Fibroblast of the aortic adventitia (primary cell): ENCODE data around the gene POLR3G. TPM values are rescaled to one million over a fixed set of nuclear protein-coding genes. Genes with fewer than 3 reads are reported as not detected.

ENCODE experiments used
- DNase-seq: peaks from one replicate; pipeline ENCODE4 v3.0.0-alpha.2; 2010; ENCODE audit warnings: low read depth
- H3K4me3 ChIP-seq: 2 replicates; pipeline ENCODE4 v1.5.1; 2011; ENCODE audit warnings: low read depth, mild to moderate bottlenecking, control low read depth, low read length, moderate library complexity
- total RNA-seq: library from RNA; depleted of rRNA; stranded (reverse); fragments of >200 nt; gene quantifications from 2 replicates; pipeline ENCODE4 v1.2.3, GENCODE V29; 2012; ENCODE audit warnings: low replicate concordance
- TF ChIP-seq, protein P1 (sequence below): IDR thresholded peaks from 2 replicates; pipeline ENCODE4 v1.5.1; 2011; ENCODE audit warnings: mild to moderate bottlenecking, low read length, control low read depth, inconsistent platforms; ENCODE audit not compliant: insufficient read depth

POLR3G gene
- total RNA-seq, 1 donor, result 6.7 TPM

DNA sequence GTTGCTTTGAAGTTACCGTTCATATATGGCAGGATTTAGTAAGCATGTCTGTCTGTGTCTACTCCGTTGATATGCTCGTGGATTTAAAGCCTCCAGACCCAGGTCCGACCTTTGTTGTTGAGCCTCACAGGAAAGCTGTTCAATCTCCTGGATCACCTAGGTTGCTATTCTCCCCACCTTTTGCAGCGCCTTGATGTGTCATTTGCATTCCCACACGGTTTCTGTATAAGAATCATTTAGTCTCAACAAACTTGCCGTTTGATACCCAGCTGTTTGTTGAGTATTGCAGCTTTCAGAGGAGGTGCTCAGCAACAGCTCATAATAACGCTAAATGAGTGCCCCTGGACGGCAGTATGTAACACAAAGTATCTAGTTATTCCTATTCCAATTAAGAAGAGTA is 82.7 kb downstream of the POLR3G start:
- H3K4me3 ChIP-seq, result no peak overlapping the region
- no peak for DNase-seq
- TF ChIP-seq, protein P1, sequence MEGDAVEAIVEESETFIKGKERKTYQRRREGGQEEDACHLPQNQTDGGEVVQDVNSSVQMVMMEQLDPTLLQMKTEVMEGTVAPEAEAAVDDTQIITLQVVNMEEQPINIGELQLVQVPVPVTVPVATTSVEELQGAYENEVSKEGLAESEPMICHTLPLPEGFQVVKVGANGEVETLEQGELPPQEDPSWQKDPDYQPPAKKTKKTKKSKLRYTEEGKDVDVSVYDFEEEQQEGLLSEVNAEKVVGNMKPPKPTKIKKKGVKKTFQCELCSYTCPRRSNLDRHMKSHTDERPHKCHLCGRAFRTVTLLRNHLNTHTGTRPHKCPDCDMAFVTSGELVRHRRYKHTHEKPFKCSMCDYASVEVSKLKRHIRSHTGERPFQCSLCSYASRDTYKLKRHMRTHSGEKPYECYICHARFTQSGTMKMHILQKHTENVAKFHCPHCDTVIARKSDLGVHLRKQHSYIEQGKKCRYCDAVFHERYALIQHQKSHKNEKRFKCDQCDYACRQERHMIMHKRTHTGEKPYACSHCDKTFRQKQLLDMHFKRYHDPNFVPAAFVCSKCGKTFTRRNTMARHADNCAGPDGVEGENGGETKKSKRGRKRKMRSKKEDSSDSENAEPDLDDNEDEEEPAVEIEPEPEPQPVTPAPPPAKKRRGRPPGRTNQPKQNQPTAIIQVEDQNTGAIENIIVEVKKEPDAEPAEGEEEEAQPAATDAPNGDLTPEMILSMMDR, result no peak

DNA sequence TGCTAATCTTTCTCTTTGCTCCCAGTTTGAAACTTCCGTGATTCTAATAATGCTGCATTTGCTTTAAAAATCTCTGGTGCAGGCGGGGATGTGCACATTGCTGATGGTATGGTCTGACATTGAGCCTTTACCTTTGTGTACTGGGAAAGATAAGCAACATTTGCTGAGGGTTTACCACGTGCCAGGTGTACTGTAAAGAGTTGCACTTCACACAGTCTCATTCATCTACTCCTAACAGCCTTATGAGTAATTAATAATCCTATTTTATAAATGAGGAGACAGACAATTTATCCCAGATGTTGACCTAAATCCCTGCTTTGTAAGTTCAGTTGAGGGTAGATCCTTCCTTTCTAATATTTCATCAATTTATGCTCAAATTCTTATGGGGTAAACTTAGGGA is 83.2 kb downstream of the POLR3G start:
- H3K4me3 ChIP-seq, result no peak overlapping the region
- no peak for DNase-seq
- TF ChIP-seq, protein P1, result no peak

DNA sequence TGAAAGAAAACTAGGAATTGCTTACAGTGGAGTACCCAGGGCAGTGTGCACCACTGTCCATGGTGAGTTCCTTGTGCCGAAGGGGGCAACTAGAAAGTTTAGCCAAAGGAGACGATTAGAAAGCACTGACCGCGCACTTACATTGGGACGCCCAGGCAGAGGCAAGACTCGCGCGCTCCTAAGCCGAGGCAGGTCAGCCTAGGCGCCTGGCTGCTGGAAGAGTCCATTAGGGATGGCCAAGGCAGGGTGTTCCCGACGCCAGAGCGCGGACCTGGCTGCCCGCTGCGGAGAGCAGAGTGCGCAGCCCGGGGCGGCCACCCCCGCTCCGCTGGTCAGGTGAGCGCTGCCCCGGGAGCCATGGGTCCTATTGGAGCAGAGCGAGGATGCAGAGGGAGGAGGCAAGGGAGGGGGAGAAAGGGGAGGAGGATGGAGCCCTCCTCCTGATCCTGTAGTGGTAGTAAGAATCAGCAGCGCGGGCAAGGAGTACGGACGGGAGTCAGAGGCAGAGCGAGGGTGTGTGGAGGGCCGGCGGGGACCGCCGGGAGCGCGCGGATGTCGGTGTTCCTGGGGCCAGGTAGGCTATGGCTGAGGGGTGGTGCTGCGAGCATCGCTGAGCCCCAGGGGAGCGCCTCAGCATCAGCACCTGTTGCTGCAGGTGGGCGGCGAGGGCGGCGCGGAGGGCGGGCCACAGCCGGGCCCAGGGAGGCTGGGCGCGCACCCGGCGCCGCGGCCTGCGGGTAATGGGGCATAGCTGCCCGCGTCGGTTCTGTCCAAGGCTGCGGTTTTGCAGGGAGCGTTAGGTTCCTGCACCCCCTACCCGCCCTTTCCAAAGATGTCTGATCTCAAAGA is 83.9 kb downstream of the POLR3G start, which contains the start of gene ADGRV1:
ADGRV1 (plus strand) TSS at position 454 of the 849 bp plus-strand sequence; CDS start at position 553, 99 bp downstream.
- peak within 1 kb of the TSS; percentile 53 for H3K4me3 ChIP-seq
- TF ChIP-seq, protein P1, result no peak
- peak; percentile 30 for DNase-seq

DNA sequence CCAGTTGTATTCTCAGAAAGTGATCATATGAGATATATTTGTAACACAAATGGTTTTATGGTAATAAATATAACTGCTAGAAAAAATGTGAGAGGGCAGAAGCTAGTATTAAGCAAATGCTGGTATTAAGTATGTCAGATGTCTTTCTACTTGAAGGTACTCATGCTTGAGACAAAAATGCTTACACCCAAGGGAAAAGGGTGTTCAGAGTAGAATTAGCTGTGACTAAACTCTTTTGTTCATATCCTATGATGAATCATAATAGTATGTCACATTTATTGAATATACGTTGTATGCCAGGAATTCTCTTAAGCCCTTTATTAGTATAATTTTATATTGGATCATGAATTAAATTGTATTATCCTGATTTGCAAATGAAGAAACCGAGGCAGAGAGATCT is 86.1 kb downstream of the POLR3G start:
- TF ChIP-seq, protein P1, result no peak
- H3K4me3 ChIP-seq, result no peak overlapping the region
- no peak for DNase-seq

DNA sequence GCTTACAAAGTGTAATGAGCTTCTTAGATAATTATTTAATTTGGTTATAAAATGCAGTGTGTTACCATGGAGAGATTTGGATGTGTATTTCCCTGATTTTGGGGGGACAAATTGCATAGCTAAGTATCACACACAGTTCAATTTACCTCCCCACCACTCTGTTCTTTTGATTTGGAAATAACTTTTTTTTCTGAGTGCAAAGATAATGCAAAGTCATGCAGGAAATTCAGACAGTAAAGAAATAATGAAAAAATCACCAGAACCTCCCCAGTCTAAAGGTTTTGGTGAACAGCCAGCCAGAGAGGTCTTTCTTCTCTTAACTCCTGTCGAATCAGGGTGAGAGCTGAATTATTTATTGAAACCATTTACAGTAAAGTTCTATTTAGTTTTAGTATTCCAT is 87.1 kb downstream of the POLR3G start:
- TF ChIP-seq, protein P1, result no peak
- H3K4me3 ChIP-seq, result no peak overlapping the region
- no peak for DNase-seq

DNA sequence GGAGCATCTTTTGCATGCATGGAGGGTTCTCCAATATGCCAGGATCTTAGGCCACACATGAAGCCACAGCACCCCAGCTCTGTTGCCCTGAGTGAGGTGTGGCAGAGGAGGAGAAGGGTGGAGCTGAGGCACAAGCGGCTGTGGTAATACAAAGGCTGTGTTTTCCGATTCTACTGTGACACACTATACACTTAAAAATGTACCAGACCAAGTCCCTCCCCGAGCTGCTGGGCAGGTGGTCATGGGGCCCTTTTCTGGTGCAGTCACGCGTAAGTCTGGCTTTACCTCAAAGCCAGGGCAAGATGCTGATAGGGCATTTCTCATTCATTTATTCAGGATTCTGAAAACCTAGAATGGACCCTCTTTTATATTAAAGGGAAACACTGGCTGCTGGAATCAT is 87.7 kb downstream of the POLR3G start:
- H3K4me3 ChIP-seq, result no peak overlapping the region
- TF ChIP-seq, protein P1, result no peak
- no peak for DNase-seq
